Gastroesophageal sphincter (tissue), 4 donors: ENCODE measurements around the gene GTF2H1. TPM values are rescaled to one million over a fixed set of nuclear protein-coding genes. Genes with fewer than 3 reads are reported as not detected.

Experiments
- ATAC-seq: fragments of 150-250 bp; one replicate; pipeline ENCODE4 v1.9.1; 2016; ENCODE audit warnings: mild to moderate bottlenecking, moderate library complexity
- H3K27ac ChIP-seq, 4 donors: fragments of 200-600 bp; sonication (generic) in 3 of 4; 1 replicate in 3 of 4; 2 replicates in 1 of 4; pipeline ENCODE4 v1.5.1; 2016 to 2019
- H3K27me3 ChIP-seq: fragments of 200-600 bp; sonication (generic); one replicate; pipeline ENCODE4 v1.5.1; 2019
- H3K36me3 ChIP-seq, 2 donors: fragments of 200-600 bp; sonication (generic); one replicate each; pipeline ENCODE4 v1.5.1; 2019; ENCODE audit warnings: control low read depth in 1 of 2
- H3K4me1 ChIP-seq, 3 donors: fragments of 200-600 bp; sonication (generic); 1 replicate in 2 of 3; 2 replicates in 1 of 3; pipeline ENCODE4 v1.5.1; 2016 to 2019; ENCODE audit warnings: control low read depth in 2 of 3
- H3K4me3 ChIP-seq, 2 donors: fragments of 200-600 bp; sonication (generic); one replicate each; pipeline ENCODE4 v1.5.1; 2019; ENCODE audit warnings: mild to moderate bottlenecking in 1 of 2, moderate library complexity in 1 of 2
- H3K9me3 ChIP-seq, 3 donors: fragments of 200-600 bp; sonication (generic); one replicate each; pipeline ENCODE4 v1.5.1; 2017 to 2019; ENCODE audit warnings: control low read depth in 2 of 3
- CTCF ChIP-seq, 4 experiments: fragments of 200-600 bp in 2 of 4; fragments of 450-650 bp in 2 of 4; sonication (generic) in 1 of 4; IDR thresholded peaks; one replicate each; pipeline ENCODE4 v1.5.1; 2017 to 2019; ENCODE audit warnings: antibody characterized with exemption in 4 of 4, mild to moderate bottlenecking in 2 of 4, moderate library complexity in 2 of 4
- EP300 ChIP-seq: sonication (generic); formaldehyde crosslinking; IDR thresholded peaks from one replicate; pipeline ENCODE4 v1.6.1; 2017; ENCODE audit warnings: antibody characterized with exemption, mild to moderate bottlenecking
- POLR2A ChIP-seq, 2 donors: fragments of 450-650 bp; IDR thresholded peaks; one replicate each; pipeline ENCODE4 v1.6.1; 2017; ENCODE audit warnings: antibody characterized with exemption in 2 of 2, mild to moderate bottlenecking in 2 of 2, moderate library complexity in 1 of 2
- POLR2AphosphoS5 ChIP-seq: sonication (generic); formaldehyde crosslinking; IDR thresholded peaks from one replicate; pipeline ENCODE4 v1.6.1; 2017; ENCODE audit warnings: antibody characterized with exemption
- WGBS, 2 donors: methylation state at CpG; one replicate each; pipeline ENCODE4 v1.1.5; 2018; ENCODE audit warnings: low coverage in 1 of 2; 5-methylcytosine and 5-hydroxymethylcytosine counted together
- total RNA-seq, 4 donors: library from RNA; depleted of rRNA; stranded (reverse); fragments of >200 nt; gene quantifications; one replicate each; pipeline ENCODE4 v1.1.0, GENCODE V29; 2016

GTF2H1 gene
- total RNA-seq, 4 donors from 2014 or later, result 47.3 to 61.8 (median 57.4) TPM

- H3K4me1 ChIP-seq, result peaks cover 0 to 14% (median 0%) of the 10 kb centered on the region in 3 donors
These were observed 9.9 kb downstream of the GTF2H1 start for GRCh38 chr11:18332302-18332701.

GRCh38 chr11:18332891-18333290, 10.5 kb downstream of the GTF2H1 start:
- WGBS, 2 donors, result 84 to 91% methylated on average over 3 of the region's 3 CpGs
- no peak overlapping the region for H3K4me3 ChIP-seq
- ATAC-seq, result no peak
- H3K36me3 ChIP-seq, result peaks cover 8 to 91% of the 10 kb centered on the region in 2 donors
- no peak for TF ChIP-seq POLR2A (IDR thresholded peaks at IDR 0.05)
- no peak for TF ChIP-seq POLR2AphosphoS5
- TF ChIP-seq EP300, result no peak
- TF ChIP-seq CTCF (IDR thresholded peaks at IDR 0.05), result no peak
- H3K4me1 ChIP-seq, result peaks cover 0 to 14% (median 0%) of the 10 kb centered on the region in 3 donors
- H3K27me3 ChIP-seq, result no peaks in the 10 kb centered on the region
- no peaks in the 10 kb centered on the region for H3K9me3 ChIP-seq
- no peak overlapping the region for H3K27ac ChIP-seq

More at GRCh38 chr11:18332302-18332701, 9.9 kb downstream of the GTF2H1 start:
- no peaks in the 10 kb centered on the region for H3K27me3 ChIP-seq
- no peak for ATAC-seq
- no peak for TF ChIP-seq EP300
- TF ChIP-seq CTCF (IDR thresholded peaks at IDR 0.05), result no peak
- TF ChIP-seq POLR2AphosphoS5, result no peak
- TF ChIP-seq POLR2A (IDR thresholded peaks at IDR 0.05), result no peak
- WGBS, 2 donors, result 71 to 92% methylated on average over 1 of the region's 1 CpG
- H3K36me3 ChIP-seq, result peaks cover 8 to 91% of the 10 kb centered on the region in 2 donors
- H3K4me3 ChIP-seq, result no peak overlapping the region
- H3K9me3 ChIP-seq, result no peaks in the 10 kb centered on the region
- no peak overlapping the region for H3K27ac ChIP-seq

GRCh38 chr11:18347471-18348125, 25.2 kb downstream of the GTF2H1 start:
- Histone ChIP-seq H3K9me3 (no peaks in the 10 kb centered on the region), H3K36me3 (peaks cover 2 to 91% of the 10 kb centered on the region in 2 donors), H3K4me3 (no peak overlapping the region), H3K27ac (no peak overlapping the region), H3K27me3 (no peaks in the 10 kb centered on the region), H3K4me1 (no peaks in the 10 kb centered on the region)
- ATAC-seq, result no peak
- TF ChIP-seq EP300, result no peak
- TF ChIP-seq CTCF (IDR thresholded peaks at IDR 0.05), result no peak
- TF ChIP-seq POLR2A (IDR thresholded peaks at IDR 0.05), result no peak
- TF ChIP-seq POLR2AphosphoS5, result no peak
- 79 to 92% methylated on average over 5 of the region's 5 CpGs for WGBS, 2 donors

GRCh38 chr11:18352581-18352980, 30.2 kb downstream of the GTF2H1 start:
- H3K9me3 ChIP-seq, result no peaks in the 10 kb centered on the region
- no peak for ATAC-seq
- H3K36me3 ChIP-seq, result peaks cover 2 to 90% of the 10 kb centered on the region in 2 donors
- no peak overlapping the region for H3K4me3 ChIP-seq
- WGBS, 2 donors, result 29 to 33% methylated on average over 1 of the region's 3 CpGs
- TF ChIP-seq POLR2A (IDR thresholded peaks at IDR 0.05) (no peak), POLR2AphosphoS5 (no peak), EP300 (no peak), CTCF (IDR thresholded peaks at IDR 0.05) (no peak)
- no peaks in the 10 kb centered on the region for H3K4me1 ChIP-seq
- no peaks in the 10 kb centered on the region for H3K27me3 ChIP-seq
- no peak overlapping the region for H3K27ac ChIP-seq

DNA sequence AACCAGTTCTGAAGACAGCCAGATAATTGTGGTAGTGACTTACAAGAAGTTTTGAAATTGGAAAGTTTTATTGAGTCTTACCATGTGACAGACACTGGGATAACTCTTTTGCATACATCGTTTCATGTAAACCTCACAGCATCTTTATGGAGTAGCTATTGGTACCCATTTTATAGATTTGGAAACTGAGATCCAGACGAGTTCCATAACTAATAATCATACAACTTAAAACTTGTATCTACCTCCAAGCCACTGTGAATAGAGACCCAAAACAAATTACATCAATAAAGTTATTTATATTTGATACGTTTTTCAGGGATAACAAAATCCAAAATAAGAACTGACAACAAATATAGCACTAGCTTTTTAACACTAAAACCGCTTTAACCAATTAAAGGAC, 36.3 kb downstream of the GTF2H1 start:
- 82 to 89% methylated on average over 4 of the region's 4 CpGs for WGBS, 2 donors
- ATAC-seq, result no peak
- Histone ChIP-seq H3K4me3 (no peak overlapping the region), H3K27ac (no peak overlapping the region), H3K36me3 (peaks cover 3 to 99% of the 10 kb centered on the region in 2 donors), H3K4me1 (no peaks in the 10 kb centered on the region), H3K9me3 (no peaks in the 10 kb centered on the region), H3K27me3 (no peaks in the 10 kb centered on the region)
- TF ChIP-seq CTCF (IDR thresholded peaks at IDR 0.05), result no peak
- TF ChIP-seq POLR2A (IDR thresholded peaks at IDR 0.05), result no peak
- no peak for TF ChIP-seq POLR2AphosphoS5
- no peak for TF ChIP-seq EP300
